ENCODE measurements around the gene PRR20A.
"Not testable (repeated sequence)": the region's sequence is repeated elsewhere in the genome, so short reads cannot be mapped to it uniquely, and the experiment has no call there.

The PRR20A gene

DNA sequence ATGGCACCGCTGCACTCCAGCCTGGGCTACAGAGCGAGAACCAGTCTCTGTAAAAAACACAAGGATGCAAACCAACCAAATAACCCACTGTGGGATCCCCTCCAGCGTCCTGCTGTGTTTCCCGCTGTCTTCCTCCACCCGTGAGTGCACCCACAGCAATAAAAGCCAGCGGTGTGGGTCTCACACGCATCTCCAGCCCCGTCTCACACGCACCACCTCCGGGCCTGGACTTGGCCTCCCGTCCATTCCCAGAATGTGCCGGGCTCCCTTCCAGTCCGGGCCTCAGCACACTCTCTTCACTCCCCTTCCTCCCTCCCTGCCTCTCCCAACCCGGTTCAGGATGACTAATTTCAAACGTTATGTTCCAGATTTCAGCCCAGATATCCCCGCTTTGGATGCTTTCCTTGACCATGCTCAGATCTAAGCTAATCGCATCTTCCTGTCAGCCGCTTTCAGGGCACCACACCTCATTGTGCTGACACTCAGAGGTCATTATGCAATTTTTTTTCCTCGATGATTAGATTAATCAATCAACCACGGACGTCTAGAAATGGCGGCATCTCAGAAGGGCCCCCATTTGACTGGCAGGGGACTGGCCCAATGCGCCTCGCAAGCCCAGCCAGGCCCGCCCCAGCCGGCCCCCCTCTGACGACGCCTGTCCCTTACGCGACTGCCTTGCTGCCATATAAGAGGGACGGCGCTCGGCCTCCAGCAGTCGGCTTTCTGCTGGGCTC is at the start of gene PRR20A:
Gene PRR20A (plus strand): TSS at position 684 of the 734 bp plus-strand sequence. CDS start 387 bp downstream, outside the sequence.
- DNase-seq (ENCODE audit: low read depth): not testable (repeated sequence)

DNA sequence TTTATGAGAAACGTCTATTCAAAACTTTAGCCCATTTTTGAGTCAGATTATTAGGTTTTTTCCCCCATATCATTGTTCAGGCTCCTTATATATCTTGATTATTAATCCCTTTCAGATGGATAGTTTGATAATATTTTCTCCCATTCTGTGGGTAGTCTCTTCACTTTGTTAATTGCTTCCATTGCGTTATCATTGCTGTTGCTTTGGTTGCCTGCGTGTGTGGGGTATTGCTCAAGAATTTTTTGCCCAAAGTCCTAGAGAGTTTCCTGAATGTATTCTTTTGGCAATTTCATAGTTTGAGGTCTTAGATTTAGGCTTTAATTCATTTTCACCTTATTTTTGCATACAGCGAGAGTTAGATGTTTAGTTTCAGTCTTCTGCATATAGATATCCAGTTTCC is 25.8 kb upstream of the PRR20A start:
- no peak for DNase-seq (ENCODE audit: low read depth)

DNA sequence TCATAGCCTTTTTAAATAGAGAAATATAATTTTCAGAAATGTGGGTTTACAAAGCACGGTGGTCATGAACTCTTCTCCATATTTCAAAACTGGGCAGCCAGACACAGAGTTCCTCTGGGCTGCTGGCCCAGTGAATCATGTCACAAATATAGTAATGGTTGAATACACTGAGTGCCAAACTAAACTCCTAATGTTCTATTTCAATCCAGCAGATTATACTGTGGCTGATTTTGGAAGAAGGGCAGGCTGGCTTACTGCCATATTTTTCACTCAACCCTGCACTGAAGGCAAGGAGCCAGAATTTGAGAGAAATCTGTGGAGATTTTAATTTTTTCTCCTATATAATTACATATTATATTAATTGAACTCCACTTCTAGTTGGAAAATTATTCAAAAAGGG is 17.0 kb upstream of the PRR20A start:
- DNase-seq (ENCODE audit: low read depth): no peak

DNA sequence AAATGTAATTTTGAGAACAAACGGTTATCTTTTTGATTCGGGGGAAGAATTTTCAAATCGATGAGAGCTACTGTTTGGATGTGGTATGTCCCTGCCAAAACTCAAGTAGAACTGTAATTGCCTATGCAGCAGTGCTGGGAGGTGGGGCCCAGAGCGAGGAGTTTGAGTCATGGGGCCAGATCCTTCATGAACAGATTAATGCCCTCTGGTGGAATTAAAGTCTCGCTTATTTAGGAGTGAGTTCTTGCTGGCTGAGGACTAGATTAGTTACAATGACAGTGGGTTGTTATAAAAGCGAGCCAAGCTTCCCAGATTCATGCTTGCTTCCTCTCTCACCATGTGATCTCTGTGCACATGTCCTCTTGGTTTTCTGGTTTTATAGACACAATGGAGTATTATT is 11.8 kb upstream of the PRR20A start:
- no peak for DNase-seq (ENCODE audit: low read depth)

DNA sequence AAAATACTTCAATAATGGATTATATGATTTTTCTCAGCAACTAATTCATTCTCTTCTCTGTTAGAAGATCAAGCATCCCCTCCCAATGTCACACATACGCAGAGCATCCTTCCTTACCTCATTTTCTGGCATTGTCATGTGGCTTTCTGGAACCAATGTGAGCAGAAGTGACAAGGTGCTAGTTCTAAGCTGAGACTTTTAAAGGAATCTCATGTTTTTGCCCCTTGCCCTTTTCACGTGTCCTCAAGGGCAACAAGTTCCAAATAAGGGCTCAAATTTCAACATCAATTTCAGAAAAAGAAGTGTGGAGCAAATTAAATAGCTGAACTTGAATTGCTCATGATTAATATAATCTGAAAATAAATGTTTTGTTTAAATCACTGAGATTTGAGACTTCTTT is 4.6 kb upstream of the PRR20A start:
- DNase-seq (ENCODE audit: low read depth): no peak

- no peak for DNase-seq (ENCODE audit: low read depth)
Observed at GRCh38 chr13:57137585-57137984, 3.1 kb upstream of the PRR20A start.

- no peak for DNase-seq (ENCODE audit: low read depth)
Observed at GRCh38 chr13:57138988-57139387, 1.7 kb upstream of the PRR20A start.

- not testable (repeated sequence) for DNase-seq (ENCODE audit: low read depth)
Observed at GRCh38 chr13:57139781-57140180, 937 bp upstream of the PRR20A start.

GRCh38 chr13:57147188-57147587 is 6.5 kb downstream of the PRR20A start, which contains the start of gene PRR20B:
TSS of gene PRR20B (plus strand) at chr13:57147488. CDS start at chr13:57147875, 387 bp downstream.
- DNase-seq (ENCODE audit: low read depth): not testable (repeated sequence)

GRCh38 chr13:57148106-57148505 is 7.4 kb downstream of the PRR20A start:
- not testable (repeated sequence) for DNase-seq (ENCODE audit: low read depth)

- DNase-seq (ENCODE audit: low read depth): not testable (repeated sequence)
Observed at GRCh38 chr13:57153761-57154160, 13.0 kb downstream of the PRR20A start, which contains the start of gene PRR20C. TSS of gene PRR20C (plus strand) at chr13:57154061. CDS start at chr13:57154448, 387 bp downstream.

GRCh38 chr13:57160332-57160731 is 19.6 kb downstream of the PRR20A start, which contains the start of gene PRR20D:
TSS of gene PRR20D (plus strand) at chr13:57160632. CDS start at chr13:57161019, 387 bp downstream.
- not testable (repeated sequence) for DNase-seq (ENCODE audit: low read depth)

GRCh38 chr13:57166897-57167296 is 26.2 kb downstream of the PRR20A start, which contains the start of gene PRR20E:
TSS of gene PRR20E (plus strand) at chr13:57167197. CDS start at chr13:57167584, 387 bp downstream.
- DNase-seq (ENCODE audit: low read depth): not testable (repeated sequence)

- no peak for DNase-seq (ENCODE audit: low read depth)
Observed at GRCh38 chr13:57191667-57192066, 50.9 kb downstream of the PRR20A start.

Data from non-pigmented ciliary epithelial cell (primary cell).